ENCODE measurements around the gene DOCK7. TPM values are rescaled to one million over a fixed set of nuclear protein-coding genes. Genes with fewer than 3 reads are reported as not detected.
"Not testable (repeated sequence)": the region's sequence is repeated elsewhere in the genome, so short reads cannot be mapped to it uniquely, and the experiment has no call there.

Gene DOCK7
- total and polyA plus RNA-seq, 7 donors, result 3.1 to 12.9 (median 7.0) TPM

DNA sequence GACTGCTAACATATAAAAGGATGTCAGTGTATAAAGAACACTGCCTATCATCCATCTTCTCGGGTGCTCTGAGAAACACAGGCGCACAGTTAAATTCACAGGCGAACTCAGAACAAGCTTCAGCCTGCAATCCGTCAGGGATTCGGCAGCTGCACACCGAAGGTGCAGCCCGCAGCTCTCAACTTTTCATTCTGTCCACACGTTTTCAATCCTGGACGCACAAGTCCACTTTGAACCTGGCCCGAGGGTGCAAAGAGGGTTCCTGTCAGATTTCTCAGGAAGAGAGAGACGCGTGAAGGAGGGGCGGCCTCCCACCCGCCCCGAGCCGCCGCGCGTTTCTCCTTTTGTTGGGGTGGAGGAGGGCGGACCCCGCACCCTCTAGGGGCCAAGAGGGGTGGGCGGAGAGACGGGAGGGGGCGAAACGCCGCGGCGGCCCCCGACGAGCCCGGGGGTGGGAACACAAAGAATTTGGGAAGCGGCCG, 724 bp downstream of the DOCK7 start:
- H3K4me1 ChIP-seq, result no peaks in the 10 kb centered on the region
- ATAC-seq, result peak; percentile 19 to 49 (median 34)

DNA sequence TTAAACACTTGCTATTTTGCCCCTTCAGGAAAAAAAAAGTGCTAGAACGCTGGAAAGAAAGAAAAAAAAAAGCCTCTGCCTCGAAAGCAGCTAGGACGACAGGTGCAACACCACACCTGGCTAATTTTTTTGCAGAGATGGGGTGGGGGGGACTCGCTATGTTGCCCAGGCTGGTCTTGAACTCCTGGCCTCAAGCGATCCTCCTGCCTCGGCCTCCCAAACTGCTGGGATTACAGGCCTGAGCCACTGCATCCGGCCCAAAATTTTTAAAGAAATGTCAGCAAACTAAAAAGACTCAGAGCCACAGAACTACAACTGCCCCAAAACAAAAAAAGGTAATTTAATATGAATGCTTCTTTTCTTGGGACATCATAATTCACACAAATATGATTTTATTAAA, 1.4 kb downstream of the DOCK7 start:
- intact Hi-C loops (cut with DNase I), result no loop called here
- ATAC-seq (no peak), DNase-seq (no peak)
- TF ChIP-seq, protein P1, sequence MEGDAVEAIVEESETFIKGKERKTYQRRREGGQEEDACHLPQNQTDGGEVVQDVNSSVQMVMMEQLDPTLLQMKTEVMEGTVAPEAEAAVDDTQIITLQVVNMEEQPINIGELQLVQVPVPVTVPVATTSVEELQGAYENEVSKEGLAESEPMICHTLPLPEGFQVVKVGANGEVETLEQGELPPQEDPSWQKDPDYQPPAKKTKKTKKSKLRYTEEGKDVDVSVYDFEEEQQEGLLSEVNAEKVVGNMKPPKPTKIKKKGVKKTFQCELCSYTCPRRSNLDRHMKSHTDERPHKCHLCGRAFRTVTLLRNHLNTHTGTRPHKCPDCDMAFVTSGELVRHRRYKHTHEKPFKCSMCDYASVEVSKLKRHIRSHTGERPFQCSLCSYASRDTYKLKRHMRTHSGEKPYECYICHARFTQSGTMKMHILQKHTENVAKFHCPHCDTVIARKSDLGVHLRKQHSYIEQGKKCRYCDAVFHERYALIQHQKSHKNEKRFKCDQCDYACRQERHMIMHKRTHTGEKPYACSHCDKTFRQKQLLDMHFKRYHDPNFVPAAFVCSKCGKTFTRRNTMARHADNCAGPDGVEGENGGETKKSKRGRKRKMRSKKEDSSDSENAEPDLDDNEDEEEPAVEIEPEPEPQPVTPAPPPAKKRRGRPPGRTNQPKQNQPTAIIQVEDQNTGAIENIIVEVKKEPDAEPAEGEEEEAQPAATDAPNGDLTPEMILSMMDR (IDR thresholded peaks at IDR 0.05), result no peak
- Histone ChIP-seq H3K36me3 (ENCODE audit: insufficient read depth in 1 of 2, low read depth in 1 of 2) (no peaks in the 10 kb centered on the region), H3K27me3 (ENCODE audit: insufficient read depth in 3 of 3, low read length in 2 of 3) (no peaks in the 10 kb centered on the region), H3K9me3 (no peaks in the 10 kb centered on the region), H3K4me3 (peak overlapping the region; percentile 87), H3K4me1 (no peaks in the 10 kb centered on the region), H3K27ac (no peak overlapping the region)
- 84 to 89% (median 85%) methylated on average over 7 of the region's 7 CpGs for WGBS, 3 donors

More for the DNA sequence above, 724 bp downstream of the DOCK7 start:
- no peaks in the 10 kb centered on the region for H3K27me3 ChIP-seq (ENCODE audit: insufficient read depth in 3 of 3, low read length in 2 of 3)
- TF ChIP-seq, protein P1 (IDR thresholded peaks at IDR 0.05), result no peak
- WGBS, 3 donors, result 1 to 3% (median 1%) methylated on average over 16 to 33 of the region's 33 CpGs
- H3K27ac ChIP-seq, result peak overlapping the region; percentile 70
- peak in 1 of 2 donors; percentile 48 for DNase-seq
- H3K36me3 ChIP-seq (ENCODE audit: insufficient read depth in 1 of 2, low read depth in 1 of 2), result no peaks in the 10 kb centered on the region
- intact Hi-C loops (cut with DNase I), result no loop called here
- H3K4me3 ChIP-seq, result peak overlapping the region; percentile 87
- no peaks in the 10 kb centered on the region for H3K9me3 ChIP-seq

DNA sequence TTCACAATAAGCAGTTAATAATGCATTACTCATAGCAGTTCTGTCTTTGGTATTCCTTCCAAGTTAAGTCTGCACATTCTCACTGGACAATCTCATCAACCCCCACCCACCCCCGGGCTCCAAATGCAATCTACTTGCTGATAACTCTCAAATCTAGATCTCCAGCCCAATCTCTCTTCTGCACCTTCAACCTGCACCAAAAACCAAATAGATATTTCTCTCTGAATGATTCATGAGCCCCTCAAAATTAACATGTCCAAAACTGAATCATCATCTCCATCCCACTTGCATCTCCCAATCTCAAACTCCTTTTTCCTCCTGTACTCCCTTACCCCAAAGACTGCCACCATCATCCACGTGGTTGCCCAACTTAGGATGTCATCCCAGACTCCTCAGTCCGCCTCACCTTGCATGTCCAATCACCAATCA, 2.7 kb downstream of the DOCK7 start:
- 68 to 82% (median 71%) methylated on average over 3 of the region's 3 CpGs for WGBS, 3 donors
- intact Hi-C loops (cut with DNase I), result no loop called here
- Histone ChIP-seq H3K4me3 (no peak overlapping the region), H3K4me1 (no peaks in the 10 kb centered on the region), H3K9me3 (no peaks in the 10 kb centered on the region), H3K36me3 (ENCODE audit: insufficient read depth in 1 of 2, low read depth in 1 of 2) (no peaks in the 10 kb centered on the region), H3K27ac (no peak overlapping the region), H3K27me3 (ENCODE audit: insufficient read depth in 3 of 3, low read length in 2 of 3) (no peaks in the 10 kb centered on the region)
- no peak for DNase-seq
- no peak for ATAC-seq
- TF ChIP-seq, protein P1 (IDR thresholded peaks at IDR 0.05), result no peak

DNA sequence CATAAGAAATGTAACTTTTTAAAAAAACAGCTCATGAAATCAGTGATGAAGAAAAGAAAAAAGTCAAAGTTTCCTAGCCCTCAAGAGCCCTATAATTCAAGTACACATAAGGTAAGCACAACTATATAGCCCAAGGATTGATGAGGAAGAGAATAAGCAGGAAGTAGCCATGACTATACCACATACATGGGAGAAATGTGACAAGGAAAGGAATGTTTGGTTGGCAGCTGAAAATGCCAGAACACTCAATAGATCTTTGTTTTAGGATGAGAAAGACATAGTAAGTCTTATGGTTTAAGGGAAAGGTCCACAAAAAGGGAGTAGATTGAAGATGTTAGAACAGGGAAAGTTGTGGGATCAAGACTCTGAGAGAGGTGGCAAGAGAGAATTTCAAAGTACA, 5.7 kb downstream of the DOCK7 start:
- H3K4me1 ChIP-seq, result no peaks in the 10 kb centered on the region
- no peak for DNase-seq
- no peaks in the 10 kb centered on the region for H3K36me3 ChIP-seq (ENCODE audit: insufficient read depth in 1 of 2, low read depth in 1 of 2)
- H3K27ac ChIP-seq, result no peak overlapping the region
- no peaks in the 10 kb centered on the region for H3K27me3 ChIP-seq (ENCODE audit: insufficient read depth in 3 of 3, low read length in 2 of 3)
- no peaks in the 10 kb centered on the region for H3K9me3 ChIP-seq
- TF ChIP-seq, protein P1 (IDR thresholded peaks at IDR 0.05), result no peak
- ATAC-seq, result no peak
- intact Hi-C loops (cut with DNase I), result no loop called here
- H3K4me3 ChIP-seq, result no peak overlapping the region

DNA sequence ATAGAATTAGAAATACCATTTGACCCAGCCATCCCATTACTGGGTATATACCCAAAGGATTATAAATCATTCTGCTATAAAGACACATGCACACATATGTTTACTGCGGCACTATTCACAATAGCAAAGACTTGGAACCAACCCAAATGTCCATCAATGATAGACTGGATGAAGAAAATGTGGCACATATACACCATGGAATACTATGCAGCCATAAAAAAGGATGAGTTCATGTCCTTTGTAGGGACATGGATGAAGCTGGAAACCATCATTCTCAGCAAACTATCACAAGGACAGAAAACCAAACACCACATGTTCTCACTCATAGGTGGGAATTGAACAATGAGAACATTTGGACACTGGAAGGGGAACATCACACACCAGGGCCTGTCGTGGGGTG, 7.2 kb downstream of the DOCK7 start:
- H3K4me1 ChIP-seq; ATAC-seq; H3K36me3 ChIP-seq (ENCODE audit: insufficient read depth in 1 of 2, low read depth in 1 of 2); DNase-seq; H3K27me3 ChIP-seq (ENCODE audit: insufficient read depth in 3 of 3, low read length in 2 of 3); H3K9me3 ChIP-seq; H3K4me3 ChIP-seq; H3K27ac ChIP-seq; intact Hi-C loops (cut with DNase I): not testable (repeated sequence)
- WGBS, 3 donors, result 85 to 96% (median 92%) methylated on average over 2 of the region's 2 CpGs

DNA sequence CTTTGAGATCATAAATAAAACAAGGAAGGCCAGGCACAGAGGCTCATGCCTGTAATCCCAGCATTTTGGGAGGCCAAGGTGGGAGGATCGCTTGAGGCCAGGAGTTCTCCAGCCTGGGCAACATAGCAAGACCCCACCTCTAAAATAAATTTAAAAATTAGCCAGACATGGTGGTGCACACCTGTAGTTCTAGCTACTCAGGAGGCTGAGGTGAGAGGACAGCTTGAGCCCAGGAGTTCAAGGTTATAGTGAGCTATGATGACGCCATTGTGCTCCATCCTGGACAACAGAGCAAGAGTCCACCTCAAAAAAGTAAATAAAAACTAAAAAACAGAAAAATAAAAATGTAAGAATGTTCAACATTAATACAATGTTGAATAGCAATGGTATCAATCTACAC, 10.4 kb downstream of the DOCK7 start:
- ATAC-seq; intact Hi-C loops (cut with DNase I); H3K36me3 ChIP-seq (ENCODE audit: insufficient read depth in 1 of 2, low read depth in 1 of 2); H3K4me3 ChIP-seq; H3K9me3 ChIP-seq; H3K27me3 ChIP-seq (ENCODE audit: insufficient read depth in 3 of 3, low read length in 2 of 3); DNase-seq; H3K4me1 ChIP-seq; H3K27ac ChIP-seq: not testable (repeated sequence)
- WGBS, 3 donors, result 96 to 99% (median 98%) methylated on average over 2 of the region's 2 CpGs
